Osteocyte (in vitro differentiated cells): ENCODE data around the gene CD200. TPM values are rescaled to one million over a fixed set of nuclear protein-coding genes. Genes with fewer than 3 reads are reported as not detected.

ENCODE experiments used
- DNase-seq: peaks from one replicate; pipeline ENCODE4 v3.0.0; 2021; ENCODE audit warnings: mixed read lengths; ENCODE audit not compliant: unreplicated experiment; ENCODE audit errors: extremely low spot score
- H3K27ac Mint-ChIP-seq: one replicate; pipeline ENCODE4 v1.8.0; 2021; ENCODE audit warnings: mild to moderate bottlenecking, mixed read lengths; ENCODE audit not compliant: unreplicated experiment
- H3K27me3 Mint-ChIP-seq: one replicate; pipeline ENCODE4 v1.8.0; 2021; ENCODE audit warnings: mixed read lengths; ENCODE audit not compliant: unreplicated experiment
- H3K36me3 Mint-ChIP-seq: one replicate; pipeline ENCODE4 v1.8.0; 2021; ENCODE audit warnings: mixed read lengths; ENCODE audit not compliant: unreplicated experiment
- H3K4me1 Mint-ChIP-seq: one replicate; pipeline ENCODE4 v1.8.0; 2021; ENCODE audit warnings: mixed read lengths; ENCODE audit not compliant: unreplicated experiment
- H3K4me3 Mint-ChIP-seq: one replicate; pipeline ENCODE4 v1.8.0; 2021; ENCODE audit warnings: mild to moderate bottlenecking, moderate library complexity, mixed read lengths; ENCODE audit not compliant: unreplicated experiment
- H3K9me3 Mint-ChIP-seq: one replicate; pipeline ENCODE4 v1.8.0; 2021; ENCODE audit warnings: mixed read lengths; ENCODE audit not compliant: unreplicated experiment
- total RNA-seq: library from RNA; stranded (reverse); gene quantifications from 2 replicates; pipeline ENCODE4 v1.2.1, GENCODE V29; 2021
- TF ChIP-seq, protein P1 (sequence below): fragments of 200-600 bp; sonication (generic); IDR thresholded peaks from 2 replicates; pipeline ENCODE4 v1.5.0; 2021; ENCODE audit warnings: antibody characterized with exemption, mild to moderate bottlenecking, moderate library complexity

The CD200 gene
- total RNA-seq, 1 donor from 2014 or later = 0.27 TPM

GRCh38 chr3:112365035-112365434 is 32.1 kb downstream of the CD200 start:
- DNase-seq = no peak
- H3K4me3 Mint-ChIP-seq = no peak overlapping the region
- peaks cover 4% of the 10 kb centered on the region for H3K27me3 Mint-ChIP-seq
- no peaks in the 10 kb centered on the region for H3K36me3 Mint-ChIP-seq
- H3K9me3 Mint-ChIP-seq = no peaks in the 10 kb centered on the region
- no peak overlapping the region for H3K27ac Mint-ChIP-seq
- TF ChIP-seq, protein P1, sequence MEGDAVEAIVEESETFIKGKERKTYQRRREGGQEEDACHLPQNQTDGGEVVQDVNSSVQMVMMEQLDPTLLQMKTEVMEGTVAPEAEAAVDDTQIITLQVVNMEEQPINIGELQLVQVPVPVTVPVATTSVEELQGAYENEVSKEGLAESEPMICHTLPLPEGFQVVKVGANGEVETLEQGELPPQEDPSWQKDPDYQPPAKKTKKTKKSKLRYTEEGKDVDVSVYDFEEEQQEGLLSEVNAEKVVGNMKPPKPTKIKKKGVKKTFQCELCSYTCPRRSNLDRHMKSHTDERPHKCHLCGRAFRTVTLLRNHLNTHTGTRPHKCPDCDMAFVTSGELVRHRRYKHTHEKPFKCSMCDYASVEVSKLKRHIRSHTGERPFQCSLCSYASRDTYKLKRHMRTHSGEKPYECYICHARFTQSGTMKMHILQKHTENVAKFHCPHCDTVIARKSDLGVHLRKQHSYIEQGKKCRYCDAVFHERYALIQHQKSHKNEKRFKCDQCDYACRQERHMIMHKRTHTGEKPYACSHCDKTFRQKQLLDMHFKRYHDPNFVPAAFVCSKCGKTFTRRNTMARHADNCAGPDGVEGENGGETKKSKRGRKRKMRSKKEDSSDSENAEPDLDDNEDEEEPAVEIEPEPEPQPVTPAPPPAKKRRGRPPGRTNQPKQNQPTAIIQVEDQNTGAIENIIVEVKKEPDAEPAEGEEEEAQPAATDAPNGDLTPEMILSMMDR = no peak
- H3K4me1 Mint-ChIP-seq = no peaks in the 10 kb centered on the region

DNA sequence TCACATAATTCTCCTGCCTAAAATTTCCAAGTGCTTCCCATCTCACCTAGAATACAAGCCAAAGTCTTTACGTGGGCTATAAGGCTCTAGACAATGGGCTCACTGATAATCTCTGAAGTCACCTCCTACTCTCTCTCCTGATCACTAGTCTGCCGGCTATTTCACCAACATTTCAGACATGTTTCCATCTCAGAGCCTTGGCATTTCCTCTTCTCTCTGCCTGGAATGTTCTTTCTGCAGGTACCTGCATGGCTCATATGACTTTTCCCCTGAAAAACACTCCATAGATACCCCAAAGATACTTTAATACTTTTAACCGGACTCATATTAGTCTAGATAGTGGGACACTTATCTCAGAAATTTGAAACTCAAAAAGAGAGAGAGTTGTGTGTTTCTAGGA is 32.7 kb downstream of the CD200 start:
- TF ChIP-seq, protein P1 = no peak
- peaks cover 4% of the 10 kb centered on the region for H3K27me3 Mint-ChIP-seq
- H3K9me3 Mint-ChIP-seq = no peaks in the 10 kb centered on the region
- no peaks in the 10 kb centered on the region for H3K4me1 Mint-ChIP-seq
- H3K4me3 Mint-ChIP-seq = no peak overlapping the region
- no peaks in the 10 kb centered on the region for H3K36me3 Mint-ChIP-seq
- no peak for DNase-seq
- H3K27ac Mint-ChIP-seq = no peak overlapping the region

GRCh38 chr3:112366522-112366921 is 33.6 kb downstream of the CD200 start:
- Mint-ChIP-seq H3K36me3 (no peaks in the 10 kb centered on the region), H3K4me1 (no peaks in the 10 kb centered on the region), H3K27ac (no peak overlapping the region), H3K27me3 (peaks cover 4% of the 10 kb centered on the region), H3K9me3 (no peaks in the 10 kb centered on the region), H3K4me3 (no peak overlapping the region)
- TF ChIP-seq, protein P1 = no peak
- no peak for DNase-seq

DNA sequence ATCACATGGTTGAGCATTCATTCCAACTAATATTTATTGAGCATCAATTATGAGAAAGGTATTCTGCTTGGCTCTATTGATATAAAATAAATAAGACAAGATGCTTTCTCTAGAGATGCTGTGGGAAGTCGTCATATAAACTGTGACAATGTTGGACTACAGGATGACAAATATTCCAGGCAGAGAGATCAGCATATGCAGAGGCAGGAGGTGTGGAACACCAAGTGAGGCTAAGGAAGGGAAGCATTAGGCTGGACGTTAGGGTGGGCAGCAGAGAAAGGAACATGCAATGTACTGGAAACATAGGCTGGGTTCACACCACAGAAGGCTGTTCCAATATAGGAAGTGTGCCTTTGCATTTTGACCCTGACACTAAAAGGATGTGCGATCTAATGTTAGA is 38.6 kb downstream of the CD200 start:
- Mint-ChIP-seq H3K36me3 (no peaks in the 10 kb centered on the region), H3K9me3 (no peaks in the 10 kb centered on the region), H3K4me1 (no peaks in the 10 kb centered on the region)

DNA sequence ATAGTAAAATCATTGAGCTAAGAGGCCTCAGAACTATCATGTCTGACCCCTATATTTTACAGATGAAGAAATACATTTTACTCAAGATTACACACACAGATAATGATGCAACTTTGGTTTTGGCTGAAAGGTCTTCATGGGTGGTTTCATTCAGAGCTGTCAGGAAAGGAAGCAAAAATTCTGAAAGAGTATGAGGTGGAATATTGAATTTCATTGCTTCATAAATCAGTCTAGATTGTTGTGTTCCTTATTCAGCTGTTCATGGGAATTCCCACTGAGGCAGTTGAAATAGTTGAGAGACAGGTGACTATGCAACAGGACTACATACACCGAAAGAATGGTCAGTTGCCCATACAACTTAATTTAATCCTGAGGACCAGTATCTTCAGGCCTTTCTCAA is 39.4 kb downstream of the CD200 start:
- H3K36me3 Mint-ChIP-seq = no peaks in the 10 kb centered on the region
- no peak overlapping the region for H3K4me3 Mint-ChIP-seq
- peaks cover 2% of the 10 kb centered on the region for H3K4me1 Mint-ChIP-seq
- H3K9me3 Mint-ChIP-seq = no peaks in the 10 kb centered on the region
- no peak overlapping the region for H3K27ac Mint-ChIP-seq
- peaks cover 2% of the 10 kb centered on the region for H3K27me3 Mint-ChIP-seq
- no peak for DNase-seq
- TF ChIP-seq, protein P1 = no peak

More for the DNA sequence above, 38.6 kb downstream of the CD200 start:
- peaks cover 2% of the 10 kb centered on the region for H3K27me3 Mint-ChIP-seq
- H3K27ac Mint-ChIP-seq = no peak overlapping the region
- H3K4me3 Mint-ChIP-seq = no peak overlapping the region
- DNase-seq = no peak
- TF ChIP-seq, protein P1 = no peak
